Aorta (tissue), 5 donors: ENCODE data around the gene SUPT5H. TPM values are rescaled to one million over a fixed set of nuclear protein-coding genes. Genes with fewer than 3 reads are reported as not detected.

Source experiments
- ATAC-seq: fragments of 200-7000 bp; cut with Tn5 transposase; one replicate; pipeline ENCODE4 v1.9.1; 2022; ENCODE audit warnings: moderate library complexity; ENCODE audit not compliant: low FRiP score
- DNase-seq, 2 donors: peaks; one replicate each; pipeline ENCODE4 v3.0.0-alpha.2; 2020
- H3K27ac ChIP-seq, 2 donors: one replicate each; pipeline ENCODE4 v1.5.1; 2013; ENCODE audit warnings: low read length in 2 of 2, mild to moderate bottlenecking in 2 of 2, moderate library complexity in 2 of 2, control low read depth in 1 of 2, inconsistent platforms in 1 of 2, low read depth in 1 of 2
- H3K27me3 ChIP-seq, 2 donors: one replicate each; pipeline ENCODE4 v1.6.1; 2013; ENCODE audit warnings: control low read depth in 1 of 2, low read length in 1 of 2, mild to moderate bottlenecking in 1 of 2, moderate library complexity in 1 of 2; ENCODE audit not compliant: insufficient read depth in 2 of 2, control insufficient read depth in 1 of 2
- H3K36me3 ChIP-seq, 2 donors: one replicate each; pipeline ENCODE4 v1.6.1; 2013; ENCODE audit warnings: control low read depth in 1 of 2, low read length in 1 of 2, mild to moderate bottlenecking in 1 of 2; ENCODE audit not compliant: insufficient read depth in 2 of 2, control insufficient read depth in 1 of 2
- H3K4me1 ChIP-seq, 2 donors: one replicate each; pipeline ENCODE4 v1.6.1; 2013; ENCODE audit warnings: low read length in 2 of 2, control low read depth in 1 of 2, mild to moderate bottlenecking in 1 of 2, moderate library complexity in 1 of 2; ENCODE audit not compliant: insufficient read depth in 2 of 2, control insufficient read depth in 1 of 2
- H3K4me3 ChIP-seq, 2 donors: one replicate each; pipeline ENCODE4 v1.5.1; 2013; ENCODE audit warnings: low read length in 2 of 2, control low read depth in 1 of 2, mild to moderate bottlenecking in 1 of 2
- H3K9me3 ChIP-seq: one replicate; pipeline ENCODE4 v1.6.1; 2013; ENCODE audit warnings: mild to moderate bottlenecking, low read length; ENCODE audit not compliant: control insufficient read depth
- WGBS, 2 donors: extraction: QIAGEN DNeasy Blood & Tissue Kit; methylation state at CpG; one replicate each; pipeline ENCODE4 v1.1.7; 2013; 5-methylcytosine and 5-hydroxymethylcytosine counted together
- intact Hi-C, 2 donors: fragments of 100-400 bp; cut with DNase I; formaldehyde crosslinking; loops; one replicate each; pipeline versions ENCODE4 v1.14.2 to v1.15.0; 2022
- microRNA-seq, 2 donors: library from miRNA; unstranded; fragments of <30 nt; microRNA quantifications; one replicate each; pipeline ENCODE4 v1.2.0, GENCODE V29; 2020
- polyA plus RNA-seq, 2 donors: library from polyadenylated mRNA; stranded (reverse); fragments of 200-250 nt; gene quantifications; one replicate each; pipeline ENCODE4 v1.2.3, GENCODE V29; 2013
- total RNA-seq, 2 donors: library from RNA; stranded (reverse); fragmentation: NEBNext Ultra II Directional; extraction: Animal tissue kit (Norgen Biotek cat#: 25700); gene quantifications; one replicate each; pipeline ENCODE4 v1.2.1, GENCODE V29; 2021
- donor health status: healthy with polysubstance abuse.
- donor health status: Bipolar disorder and iron deficiency.
- donor health status: DM: no; HTN: no; CAD: no.
- donor health status: DM: no; HTN: no; CAD: no.
- donor health status: DM: yes; HTN: yes; CAD: no.

Gene SUPT5H
- total and polyA plus RNA-seq, 4 donors = 56.1 to 170 (median 96.5) TPM

- 87 to 93% methylated on average over 8 of the region's 8 CpGs for WGBS, 2 donors
- H3K4me1 ChIP-seq = no peaks in the 10 kb centered on the region
- H3K36me3 ChIP-seq = no peaks in the 10 kb centered on the region
- peak; percentile 14 to 18 for DNase-seq
- no peak overlapping the region for H3K4me3 ChIP-seq
- intact Hi-C loops = no loop called here
- no peak for ATAC-seq
- H3K9me3 ChIP-seq = no peaks in the 10 kb centered on the region
- H3K27ac ChIP-seq = no peak overlapping the region
- no peaks in the 10 kb centered on the region for H3K27me3 ChIP-seq
These were observed 79.1 kb downstream of the SUPT5H start for GRCh38 chr19:39524495-39524894.

GRCh38 chr19:39525205-39525604, 79.8 kb downstream of the SUPT5H start:
- 92 to 93% methylated on average over 3 of the region's 3 CpGs for WGBS, 2 donors
- DNase-seq = peak in 1 of 2 donors; percentile 5
- ATAC-seq = no peak

More at GRCh38 chr19:39525205-39525604, 79.8 kb downstream of the SUPT5H start:
- Histone ChIP-seq H3K9me3 (no peaks in the 10 kb centered on the region), H3K4me1 (no peaks in the 10 kb centered on the region), H3K36me3 (no peaks in the 10 kb centered on the region), H3K27me3 (no peaks in the 10 kb centered on the region), H3K4me3 (no peak overlapping the region), H3K27ac (no peak overlapping the region)
- intact Hi-C loops = no loop called here

Small RNA genes within 50 kb of the gene (microRNA-seq; reads per million reads assigned to microRNA genes)
- gene MIR4530 = 0 to 0.99 reads per million in 2 donors

Other genes with a start within 250 kb of the SUPT5H start
- not detected for gene NCCRP1, start 248.6 kb upstream of the SUPT5H start, total RNA-seq
- under 1 TPM in 1 of 2 donors, not detected in 1; 0.38 TPM for gene NCCRP1, start 248.6 kb upstream of the SUPT5H start, polyA plus RNA-seq
- not detected for gene SYCN, start 241.3 kb upstream of the SUPT5H start, total RNA-seq
- gene SYCN, start 241.3 kb upstream of the SUPT5H start, polyA plus RNA-seq = 1 to 10 TPM in 1 of 2 donors, not detected in 1; 1.6 TPM
- not detected for gene IFNL3, start 200.6 kb upstream of the SUPT5H start, total RNA-seq
- gene IFNL3, start 200.6 kb upstream of the SUPT5H start, polyA plus RNA-seq = not detected
- gene IFNL4, start 196.7 kb upstream of the SUPT5H start, total RNA-seq = not detected
- gene IFNL4, start 196.7 kb upstream of the SUPT5H start, polyA plus RNA-seq = not detected
- gene IFNL2, start 177.2 kb upstream of the SUPT5H start, total RNA-seq = not detected
- not detected for gene IFNL2, start 177.2 kb upstream of the SUPT5H start, polyA plus RNA-seq
- gene IFNL1, start 149.2 kb upstream of the SUPT5H start, total RNA-seq = not detected
- not detected for gene IFNL1, start 149.2 kb upstream of the SUPT5H start, polyA plus RNA-seq
- gene LRFN1, start 124.7 kb upstream of the SUPT5H start, total RNA-seq = 1 to 10 TPM in 1 of 2 donors, under 1 TPM in 1; 0.45 to 1.8 TPM
- gene LRFN1, start 124.7 kb upstream of the SUPT5H start, polyA plus RNA-seq = not detected
- 10 to 100 TPM; 53.7 to 60.8 TPM for gene GMFG, start 109.5 kb upstream of the SUPT5H start, total RNA-seq
- 10 to 100 TPM in 1 of 2 donors, 1 to 10 TPM in 1; 8.3 to 50.3 TPM for gene GMFG, start 109.5 kb upstream of the SUPT5H start, polyA plus RNA-seq
- 100 to 1,000 TPM; 101 to 120 TPM for gene SAMD4B, start 103.2 kb upstream of the SUPT5H start, total RNA-seq
- gene SAMD4B, start 103.2 kb upstream of the SUPT5H start, polyA plus RNA-seq = 100 to 1,000 TPM in 1 of 2 donors, 10 to 100 TPM in 1; 33.6 to 109 TPM
- 10 to 100 TPM; 33.9 to 34.5 TPM for gene PAF1, start 54.5 kb upstream of the SUPT5H start, total RNA-seq
- gene PAF1, start 54.5 kb upstream of the SUPT5H start, polyA plus RNA-seq = 10 to 100 TPM; 27.7 to 43.8 TPM
- gene MED29, start 54.2 kb upstream of the SUPT5H start, total RNA-seq = 10 to 100 TPM; 28.9 to 35.1 TPM
- gene MED29, start 54.2 kb upstream of the SUPT5H start, polyA plus RNA-seq = 10 to 100 TPM; 26.0 to 29.7 TPM
- 100 to 1,000 TPM; 205 to 955 TPM for gene ZFP36, start 38.7 kb upstream of the SUPT5H start, total RNA-seq
- gene ZFP36, start 38.7 kb upstream of the SUPT5H start, polyA plus RNA-seq = 100 to 1,000 TPM; 124 to 360 TPM
- gene PLEKHG2, start 32.9 kb upstream of the SUPT5H start, total RNA-seq = 10 to 100 TPM; 86.4 to 98.1 TPM
- 10 to 100 TPM; 15.3 to 74.4 TPM for gene PLEKHG2, start 32.9 kb upstream of the SUPT5H start, polyA plus RNA-seq
- 1,000 to 10,000 TPM; 1,268 to 1,273 TPM for gene RPS16, start 9.6 kb upstream of the SUPT5H start, total RNA-seq
- 1,000 to 10,000 TPM; 3,270 to 4,459 TPM for gene RPS16, start 9.6 kb upstream of the SUPT5H start, polyA plus RNA-seq
- 10 to 100 TPM; 31.1 to 39.5 TPM for gene TIMM50, start 35.3 kb downstream of the SUPT5H start, total RNA-seq
- gene TIMM50, start 35.3 kb downstream of the SUPT5H start, polyA plus RNA-seq = 10 to 100 TPM; 20.0 to 61.8 TPM
- not detected for gene DLL3, start 53.4 kb downstream of the SUPT5H start, total RNA-seq
- gene DLL3, start 53.4 kb downstream of the SUPT5H start, polyA plus RNA-seq = not detected
- gene SELENOV, start 69.6 kb downstream of the SUPT5H start, total RNA-seq = not detected
- not detected for gene SELENOV, start 69.6 kb downstream of the SUPT5H start, polyA plus RNA-seq
- 1 to 10 TPM; 3.2 to 3.3 TPM for gene EID2B, start 87.3 kb downstream of the SUPT5H start, total RNA-seq
- 1 to 10 TPM in 1 of 2 donors, under 1 TPM in 1; 0.75 to 6.0 TPM for gene EID2B, start 87.3 kb downstream of the SUPT5H start, polyA plus RNA-seq
- gene EID2, start 94.6 kb downstream of the SUPT5H start, total RNA-seq = 10 to 100 TPM in 1 of 2 donors, 1 to 10 TPM in 1; 9.7 to 13.0 TPM
- gene EID2, start 94.6 kb downstream of the SUPT5H start, polyA plus RNA-seq = 10 to 100 TPM in 1 of 2 donors, 1 to 10 TPM in 1; 8.0 to 12.6 TPM
- not detected for gene LGALS13, start 156.9 kb downstream of the SUPT5H start, total RNA-seq
- not detected for gene LGALS13, start 156.9 kb downstream of the SUPT5H start, polyA plus RNA-seq
- not detected for gene LGALS16, start 210.3 kb downstream of the SUPT5H start, total RNA-seq
- gene LGALS16, start 210.3 kb downstream of the SUPT5H start, polyA plus RNA-seq = not detected